NCI-H2029 (cell line): ENCODE results near the gene NAPEPLD.

Experiments
- DNase-seq: peaks from one replicate; lab custom pipeline; 2025; lab: John Stamatoyannopoulos, UW

The NAPEPLD gene

DNA sequence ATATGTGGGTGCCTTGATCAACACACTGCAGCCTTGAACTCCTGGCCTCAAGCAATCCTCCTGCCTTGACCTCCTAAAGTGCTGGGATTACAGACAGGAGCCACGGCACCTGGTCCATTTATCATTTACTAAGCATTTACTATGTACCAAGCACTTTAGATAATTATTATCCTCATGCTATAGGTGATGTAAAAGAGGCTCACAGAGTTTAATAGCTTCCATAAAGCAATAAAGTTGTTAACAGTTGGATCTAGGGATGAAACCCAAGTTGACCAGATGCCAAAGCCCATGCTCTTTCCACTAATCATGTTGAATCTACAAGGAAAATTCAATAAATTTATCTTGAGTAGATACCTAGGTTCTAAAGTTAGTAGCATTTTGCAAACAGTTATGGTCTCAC is 5.0 kb downstream of the NAPEPLD start:
- DNase-seq, result no peak

GRCh38 chr7:103142494-103142893 is 6.4 kb downstream of the NAPEPLD start:
- DNase-seq, result no peak

- DNase-seq, result no peak
These were observed 7.0 kb downstream of the NAPEPLD start for GRCh38 chr7:103141753-103142404.

DNA sequence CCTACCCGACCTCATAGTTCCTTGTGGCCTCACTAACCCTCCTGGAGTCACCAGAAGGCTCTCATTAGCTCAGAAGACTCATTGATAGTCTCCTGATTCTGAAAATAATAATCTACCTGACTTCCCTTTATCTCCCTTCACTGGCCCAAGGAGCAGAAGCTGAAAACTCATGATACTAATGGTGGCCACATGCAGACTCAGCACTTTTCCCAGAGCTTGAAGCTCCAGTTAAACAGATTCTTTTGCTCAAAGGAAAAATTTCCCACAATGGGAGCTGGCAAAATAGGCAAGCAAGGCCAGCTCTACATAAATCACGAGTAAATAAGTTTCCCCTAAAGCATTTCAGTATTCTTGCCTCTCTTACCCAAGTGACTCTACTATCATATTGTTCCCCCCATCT is 8.2 kb downstream of the NAPEPLD start:
- DNase-seq, result no peak

DNA sequence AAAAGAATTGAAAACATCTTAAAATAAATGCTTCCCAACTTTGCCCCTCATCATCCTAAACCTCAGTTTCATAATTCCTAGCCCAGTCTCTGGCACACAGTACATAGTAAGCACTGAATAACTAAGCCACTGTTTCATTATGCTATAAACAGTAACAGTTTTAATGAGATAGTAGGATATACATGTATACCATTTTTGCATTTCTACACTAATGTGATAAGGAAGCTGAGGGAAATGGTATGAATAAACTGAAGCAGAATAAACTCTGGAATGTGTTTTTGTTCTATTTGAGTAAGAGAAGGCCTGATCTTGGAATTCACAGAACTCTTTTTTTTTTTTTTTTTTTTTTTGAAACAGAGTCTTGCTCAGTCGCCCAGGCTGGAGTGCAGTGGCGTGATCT is 8.8 kb downstream of the NAPEPLD start:
- DNase-seq, result no peak

- no peak for DNase-seq
These were observed 13.9 kb downstream of the NAPEPLD start for GRCh38 chr7:103134836-103135554.

DNA sequence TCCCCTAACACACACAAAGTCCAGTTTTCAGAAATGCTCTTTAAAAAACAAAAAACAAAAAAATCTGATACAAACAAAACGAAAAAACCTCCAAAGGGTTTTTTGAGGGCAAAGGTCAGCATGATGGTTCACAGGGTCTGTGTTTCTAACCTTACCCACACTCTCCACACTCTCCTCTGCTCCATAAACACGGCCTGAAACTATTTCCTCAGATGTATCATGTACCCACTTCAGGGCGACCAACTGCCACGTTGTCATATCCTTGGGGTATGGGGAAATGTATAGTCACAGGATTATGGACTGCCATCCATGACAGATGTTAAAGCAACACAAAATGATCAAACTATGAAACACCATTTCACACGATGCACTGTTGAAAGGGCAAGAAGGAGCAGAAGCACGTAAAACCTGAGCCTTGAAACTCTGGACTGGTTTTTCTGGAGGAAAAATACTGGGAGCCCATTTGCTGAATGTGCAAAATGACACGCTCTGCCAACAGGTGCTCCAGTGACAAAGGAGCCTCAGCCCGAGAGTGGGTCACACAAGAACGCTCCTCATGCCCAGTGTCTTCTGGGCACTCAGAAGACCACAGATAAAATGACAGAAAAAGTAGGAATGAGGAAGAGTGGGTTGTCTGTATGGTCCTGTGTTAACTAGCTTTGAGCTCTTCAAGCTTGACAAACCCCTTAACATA is 15.8 kb downstream of the NAPEPLD start:
- DNase-seq, result peak; percentile 40

- DNase-seq, result no peak
These were observed 17.8 kb downstream of the NAPEPLD start for GRCh38 chr7:103130901-103131624.

- no peak for DNase-seq
These were observed 19.0 kb downstream of the NAPEPLD start for GRCh38 chr7:103129702-103130549.

DNA sequence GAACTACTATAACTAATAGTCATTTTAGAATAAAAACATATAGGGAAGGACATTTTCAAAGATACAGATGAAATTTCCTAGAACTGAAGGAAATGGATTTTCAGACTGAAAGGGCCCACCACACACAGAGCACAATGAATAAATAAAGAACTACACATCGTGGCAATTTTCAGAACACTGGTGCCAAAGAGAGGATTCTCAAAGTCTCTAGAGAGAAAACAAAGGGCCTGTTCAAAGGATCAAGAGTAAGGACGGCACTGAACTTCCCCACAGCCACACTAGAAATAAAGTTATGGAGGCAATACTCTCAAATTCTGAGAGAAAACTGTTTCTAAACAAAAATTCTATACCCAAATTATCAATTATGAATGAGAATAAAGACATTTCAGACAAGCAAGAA is 21.9 kb downstream of the NAPEPLD start:
- DNase-seq, result no peak

- no peak for DNase-seq
These were observed 24.4 kb downstream of the NAPEPLD start for GRCh38 chr7:103124429-103124979.

GRCh38 chr7:103123529-103123928 is 25.4 kb downstream of the NAPEPLD start:
- no peak for DNase-seq

- DNase-seq, result no peak
These were observed 27.3 kb downstream of the NAPEPLD start for GRCh38 chr7:103121641-103122040.

DNA sequence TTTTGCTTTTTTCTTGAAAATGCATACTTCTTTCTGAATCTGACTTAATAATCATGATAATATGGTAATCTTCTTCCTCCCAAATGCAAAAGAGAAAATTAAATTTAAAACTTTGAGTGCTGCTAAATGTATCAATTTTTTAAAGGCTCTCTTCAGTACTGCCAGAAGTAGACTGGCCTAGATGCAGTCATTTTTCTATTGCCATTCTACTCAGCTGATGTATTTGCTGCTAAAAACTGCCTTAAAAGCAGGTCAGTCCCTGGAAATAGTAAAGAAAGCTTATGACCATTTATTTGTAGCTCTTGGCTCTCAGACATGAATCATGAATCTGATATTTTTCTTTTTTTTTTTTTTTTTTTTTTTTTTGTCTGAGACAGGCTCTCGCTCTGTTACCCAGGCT is 28.5 kb downstream of the NAPEPLD start:
- DNase-seq, result no peak

- DNase-seq, result no peak
These were observed 29.1 kb downstream of the NAPEPLD start for GRCh38 chr7:103119791-103120291.

- no peak for DNase-seq
These were observed 31.4 kb downstream of the NAPEPLD start for GRCh38 chr7:103117465-103117864.

GRCh38 chr7:103116991-103117390 is 31.9 kb downstream of the NAPEPLD start:
- DNase-seq, result no peak

DNA sequence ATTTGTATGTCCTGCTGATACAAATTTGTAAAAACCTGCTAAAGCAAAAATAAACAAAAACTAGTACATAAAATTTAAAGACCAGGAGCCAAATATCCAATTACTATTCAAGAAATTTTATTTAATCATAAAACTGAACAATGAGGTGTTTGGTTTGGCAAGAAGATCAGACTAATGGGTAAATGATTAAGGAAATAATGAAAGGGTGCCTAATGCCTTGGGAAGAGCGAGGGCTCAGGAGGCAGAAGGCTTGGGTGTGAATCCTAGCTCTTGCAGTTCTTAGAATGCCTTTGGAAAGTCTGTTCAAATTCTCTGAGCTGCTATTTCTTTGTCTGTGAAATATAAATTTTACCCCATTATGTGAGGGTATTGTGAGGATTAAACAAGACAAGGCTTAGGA is 32.4 kb downstream of the NAPEPLD start:
- no peak for DNase-seq

- no peak for DNase-seq
These were observed 33.1 kb downstream of the NAPEPLD start for GRCh38 chr7:103115771-103116170.

- DNase-seq, result no peak
These were observed 34.3 kb downstream of the NAPEPLD start for GRCh38 chr7:103114576-103115008.

GRCh38 chr7:103113164-103113563 is 35.7 kb downstream of the NAPEPLD start:
- no peak for DNase-seq
